CD4-positive, alpha-beta T cell treated with Interleukin-6 for 4 hours (primary cell): ENCODE results near the gene CSTF3.
"Not testable (repeated sequence)": the region's sequence is repeated elsewhere in the genome, so short reads cannot be mapped to it uniquely, and the experiment has no call there.

Experiments used
- DNase-seq: peaks from one replicate; pipeline ENCODE4 v3.0.0-alpha.2; 2020; ENCODE audit warnings: mixed read lengths

CSTF3 gene

GRCh38 chr11:33160136-33160535 is 1.1 kb downstream of the CSTF3 start:
- no peak for DNase-seq

- DNase-seq, result not testable (repeated sequence)
These were observed 1.9 kb downstream of the CSTF3 start for GRCh38 chr11:33159378-33159867.

DNA sequence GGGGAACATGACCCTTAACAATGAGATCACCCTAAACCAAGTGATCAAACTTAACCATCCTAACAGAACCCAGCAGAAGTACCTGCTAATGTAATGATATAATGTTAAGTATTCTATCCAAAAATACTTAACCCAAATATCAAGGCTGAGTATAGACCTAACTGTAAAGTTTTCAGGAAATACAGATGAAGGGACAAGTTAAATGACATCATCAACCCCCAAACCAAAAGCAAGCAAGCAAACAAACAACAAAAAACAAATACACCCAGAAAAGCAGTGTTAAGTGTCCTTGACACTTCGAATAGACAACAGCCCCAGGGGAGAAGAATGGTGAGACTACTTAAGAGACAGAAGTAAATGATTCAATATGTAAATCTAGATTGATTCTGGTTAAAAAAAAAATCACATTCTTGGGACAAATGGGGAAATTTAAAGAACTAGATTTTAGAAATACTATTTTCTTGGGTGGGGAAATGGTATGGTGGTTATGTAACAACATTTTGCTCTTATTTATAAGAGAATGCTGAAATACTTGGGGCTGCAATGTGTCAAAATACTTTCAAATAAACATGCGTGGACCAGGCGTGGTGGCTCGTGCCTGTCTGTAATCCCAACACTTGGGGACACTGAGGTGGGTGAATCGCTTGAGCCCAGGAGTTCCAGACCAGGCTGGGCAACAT is 2.5 kb downstream of the CSTF3 start:
- no peak for DNase-seq

DNA sequence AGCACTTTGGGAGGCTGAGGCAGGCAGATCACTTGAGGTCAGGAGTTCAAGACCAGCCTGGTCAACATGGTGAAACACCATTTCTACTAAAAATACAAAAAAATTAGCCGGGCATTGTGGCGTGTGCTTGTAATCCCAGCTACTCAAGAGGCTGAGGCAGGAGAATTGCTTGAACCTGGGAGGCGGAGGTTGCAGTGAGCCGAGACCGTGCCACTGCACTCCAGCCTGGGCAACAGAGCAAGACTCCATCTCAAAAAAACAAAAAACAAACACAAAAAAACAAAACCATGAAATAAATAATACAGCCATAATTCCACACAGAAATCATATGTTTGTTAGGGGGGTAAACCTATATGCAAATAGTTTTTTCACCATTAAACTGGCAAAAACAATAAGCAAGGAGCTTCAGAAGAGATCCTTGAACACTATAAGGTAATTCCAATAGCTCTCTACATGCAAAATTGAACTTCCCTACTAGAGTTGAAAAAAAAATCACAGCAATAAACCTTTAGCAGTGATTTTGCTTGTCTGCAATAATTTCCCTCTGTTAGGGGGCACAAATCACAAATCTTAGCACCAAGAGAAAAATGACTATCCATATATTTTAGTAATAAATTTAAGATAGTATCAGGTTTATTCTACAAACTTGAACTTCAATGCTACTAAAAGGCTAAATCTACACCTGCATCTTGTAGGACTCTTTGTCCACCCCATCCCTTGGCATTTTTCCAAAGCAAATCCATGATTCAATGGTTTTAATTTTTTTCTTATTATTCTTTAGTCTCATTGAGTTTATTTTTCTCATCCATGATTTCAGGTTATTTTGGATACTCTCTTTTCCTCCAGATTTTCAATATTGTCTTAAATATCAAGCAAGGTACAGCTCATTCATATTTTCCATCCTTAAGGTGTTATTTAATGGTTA is 3.9 kb downstream of the CSTF3 start:
- no peak for DNase-seq

- no peak for DNase-seq
These were observed 9.9 kb downstream of the CSTF3 start for GRCh38 chr11:33151399-33151798.

GRCh38 chr11:33147559-33147958 is 13.7 kb downstream of the CSTF3 start:
- no peak for DNase-seq

GRCh38 chr11:33135768-33136443 is 25.4 kb downstream of the CSTF3 start:
- DNase-seq, result no peak

DNA sequence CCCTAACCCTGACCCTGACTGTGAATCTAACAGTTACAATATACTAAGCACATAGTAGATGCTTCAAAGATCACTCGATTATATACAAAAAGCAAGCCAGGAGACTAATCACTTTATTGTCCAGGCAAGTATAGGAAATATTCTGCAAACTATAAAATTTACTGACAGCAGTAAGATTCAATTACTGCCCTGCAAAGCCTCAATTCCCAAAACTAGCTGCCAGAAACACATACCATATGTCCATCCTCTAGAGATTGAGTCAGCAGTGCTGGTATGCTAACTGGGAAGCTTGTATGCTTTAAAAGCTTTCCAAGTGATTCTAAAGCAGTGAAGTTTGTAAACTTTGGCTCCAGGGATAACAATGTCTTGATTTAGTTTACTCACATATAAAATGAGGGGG is 26.1 kb downstream of the CSTF3 start:
- no peak for DNase-seq

GRCh38 chr11:33134276-33134675 is 27.0 kb downstream of the CSTF3 start:
- no peak for DNase-seq

DNA sequence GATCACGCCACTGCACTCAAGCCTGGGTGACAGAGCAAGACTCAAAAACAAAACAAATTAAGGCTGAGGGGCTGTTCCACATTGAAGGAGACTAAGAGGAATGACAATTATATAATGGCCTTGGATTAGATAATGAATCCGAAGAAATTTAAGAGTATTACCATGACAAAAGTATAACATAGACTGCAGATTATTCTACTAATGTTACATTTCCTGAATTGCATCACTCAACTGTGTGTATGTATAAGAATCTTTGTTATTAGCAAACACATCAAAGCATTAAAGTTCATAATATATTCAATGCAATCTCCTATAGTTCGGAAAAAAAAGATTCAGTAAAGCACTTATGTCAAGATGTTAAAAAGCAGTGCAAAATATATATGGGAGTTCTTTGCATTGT is 27.5 kb downstream of the CSTF3 start:
- DNase-seq, result no peak

DNA sequence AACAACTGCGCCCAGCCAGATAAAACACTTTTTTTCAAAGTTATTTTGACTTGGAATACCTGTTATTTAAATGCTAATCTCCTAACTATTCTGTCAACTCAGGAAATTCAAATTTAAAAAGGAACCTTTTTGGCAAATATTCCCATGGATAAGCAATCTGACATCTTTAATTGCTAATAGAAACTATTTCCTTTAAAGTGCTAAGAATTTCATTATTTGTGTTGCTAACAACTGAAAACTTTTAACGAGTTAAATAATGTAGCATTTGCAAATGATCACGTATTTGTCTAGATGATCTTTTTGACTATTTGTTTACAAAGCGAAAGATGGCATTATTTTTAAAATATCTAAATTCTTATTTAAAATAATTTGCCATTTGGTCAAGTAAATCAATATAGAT is 28.8 kb downstream of the CSTF3 start:
- no peak for DNase-seq

GRCh38 chr11:33128739-33129138 is 32.5 kb downstream of the CSTF3 start:
- no peak for DNase-seq

- DNase-seq, result no peak
These were observed 35.7 kb downstream of the CSTF3 start for GRCh38 chr11:33125611-33126010.

DNA sequence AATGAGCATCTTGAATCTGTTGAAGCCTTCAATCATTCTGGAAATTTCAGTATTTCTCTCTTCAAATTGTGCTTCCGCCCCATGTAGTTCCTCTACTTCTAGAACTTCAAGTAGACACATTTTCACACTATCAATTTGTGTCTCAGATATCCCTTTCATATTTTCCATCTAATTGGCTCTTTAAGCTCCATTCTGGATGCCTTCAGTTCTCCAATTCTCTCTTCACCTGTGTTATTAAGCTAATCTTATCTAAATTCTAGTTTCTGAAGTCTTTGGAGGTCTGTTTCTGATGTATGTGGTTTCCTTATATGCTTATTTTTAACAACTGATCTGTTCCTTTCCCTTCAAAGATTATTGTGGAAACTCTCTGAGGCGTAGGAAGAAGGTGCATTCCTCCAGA is 36.3 kb downstream of the CSTF3 start:
- no peak for DNase-seq

- DNase-seq, result not testable (repeated sequence)
These were observed 38.6 kb downstream of the CSTF3 start for GRCh38 chr11:33122696-33123095.

- DNase-seq, result no peak
These were observed 44.7 kb downstream of the CSTF3 start for GRCh38 chr11:33116535-33116934.

GRCh38 chr11:33110083-33110482 is 51.2 kb downstream of the CSTF3 start:
- DNase-seq, result no peak

DNA sequence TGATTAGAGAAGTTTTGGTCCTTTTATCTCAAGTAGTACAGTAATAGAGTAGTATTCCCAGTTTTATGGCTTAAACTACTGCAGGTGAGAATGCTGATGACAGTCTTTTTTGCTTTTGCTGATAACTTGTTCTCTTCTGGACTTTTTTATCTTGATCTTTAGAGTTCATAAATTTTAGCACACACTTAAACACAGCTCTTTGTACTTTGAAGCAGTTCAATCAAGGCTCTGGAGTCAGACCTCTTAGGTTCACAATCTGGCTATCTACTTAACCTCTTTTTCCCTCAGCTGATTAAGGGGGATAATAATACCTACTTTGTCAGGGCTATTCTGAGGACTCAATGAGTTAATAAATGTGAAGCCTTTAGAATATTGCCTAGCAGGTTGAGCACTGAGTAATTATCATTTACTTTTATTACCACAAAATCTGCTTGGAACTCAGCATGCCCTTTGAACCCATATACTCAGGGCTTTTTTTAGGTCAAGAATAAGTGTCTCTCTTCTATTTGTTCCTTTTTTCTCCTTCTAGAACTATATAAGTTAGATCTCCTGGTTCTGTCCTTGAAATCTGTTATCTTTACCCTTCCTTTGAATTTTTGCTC is 51.9 kb downstream of the CSTF3 start:
- no peak for DNase-seq

DNA sequence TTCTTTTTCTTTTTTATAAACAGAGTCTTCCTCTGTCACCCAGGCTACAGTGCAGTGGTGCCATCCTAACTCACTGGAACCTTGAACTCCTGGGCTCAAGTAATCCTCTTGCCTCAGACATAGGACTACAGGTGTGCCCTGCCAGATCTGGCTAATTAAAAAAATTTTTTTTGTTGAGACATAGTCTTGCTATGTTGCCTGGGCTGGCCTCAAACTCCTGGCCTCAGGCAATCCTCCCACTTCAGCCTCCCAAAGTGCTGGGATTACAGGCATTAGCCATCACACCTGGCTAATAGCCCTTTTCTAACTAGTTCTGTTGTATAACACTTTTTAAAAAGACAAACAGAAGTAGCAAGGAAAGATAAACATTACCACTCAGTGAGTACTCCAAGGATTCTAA is 57.4 kb downstream of the CSTF3 start:
- DNase-seq, result no peak

GRCh38 chr11:33094157-33094556 is 67.1 kb downstream of the CSTF3 start:
- DNase-seq, result no peak

DNA sequence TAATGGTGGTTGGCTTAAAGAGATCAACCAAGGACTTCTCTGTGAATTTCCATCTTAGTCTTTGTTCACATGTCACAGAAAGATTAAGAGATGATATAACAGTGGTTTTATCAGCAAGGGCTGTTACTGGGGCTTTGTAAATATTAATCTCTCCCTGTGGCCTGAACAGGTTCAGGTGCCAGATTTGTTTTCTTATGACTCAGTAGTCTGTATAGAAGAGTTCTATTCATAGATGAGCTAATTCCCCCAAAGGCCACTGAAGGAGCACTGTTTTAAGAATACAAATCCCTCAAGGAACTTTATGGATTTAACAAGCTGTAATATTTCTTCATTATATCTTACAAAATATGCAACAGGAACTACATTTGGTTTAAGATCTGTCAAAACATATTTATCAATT is 71.5 kb downstream of the CSTF3 start:
- DNase-seq, result no peak

DNA sequence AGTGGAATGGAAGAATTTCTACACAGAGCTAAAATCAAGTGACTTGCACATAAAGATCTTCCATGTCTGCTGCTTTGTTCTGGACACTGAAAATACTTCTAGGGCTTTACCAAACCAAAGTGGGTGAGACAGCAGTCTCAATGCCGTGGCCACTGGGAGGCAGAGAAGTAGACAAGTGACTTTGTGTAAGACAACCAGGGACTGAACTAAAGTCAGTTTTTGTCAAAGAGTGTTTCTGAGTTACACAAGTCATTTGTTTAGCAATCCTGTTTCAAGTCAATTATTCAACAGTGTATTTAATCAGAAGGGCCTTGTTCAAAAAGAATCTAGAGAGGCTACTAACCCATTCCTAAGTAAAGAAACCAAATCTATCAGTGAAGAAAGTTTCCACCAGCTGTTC is 75.3 kb downstream of the CSTF3 start:
- DNase-seq, result no peak

DNA sequence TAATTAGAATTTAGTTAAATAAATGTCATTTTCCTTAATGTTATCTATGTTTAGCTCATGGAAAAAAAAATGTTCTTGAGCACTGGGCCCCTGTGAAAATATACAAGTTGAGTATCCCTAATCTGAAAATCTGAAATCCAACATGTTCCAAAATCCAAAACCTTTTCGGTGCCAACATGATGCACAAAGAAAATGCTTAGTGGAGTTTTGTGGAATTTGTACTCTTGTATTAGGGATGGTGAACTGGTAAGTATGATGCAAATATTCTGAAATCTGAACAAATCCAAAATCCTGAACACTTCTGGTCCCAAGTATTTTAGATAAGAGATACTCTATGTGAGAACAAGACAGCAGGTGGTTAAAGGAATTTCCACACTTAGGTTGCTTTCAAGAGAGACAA is 77.4 kb downstream of the CSTF3 start:
- no peak for DNase-seq
